Glutamatergic neuron (in vitro differentiated cells): Measurements from ENCODE around the gene NSD1. TPM values are rescaled to one million over a fixed set of nuclear protein-coding genes. Genes with fewer than 3 reads are reported as not detected.

Experiments
- DNase-seq: peaks from one replicate; pipeline ENCODE4 v3.0.0; 2022
- H3K27ac Mint-ChIP-seq: one replicate; pipeline ENCODE4 v1.8.0; 2020; ENCODE audit warnings: mild to moderate bottlenecking, mixed read lengths, inconsistent platforms; ENCODE audit not compliant: unreplicated experiment
- H3K27me3 Mint-ChIP-seq: one replicate; pipeline ENCODE4 v1.8.0; 2020; ENCODE audit warnings: mild to moderate bottlenecking, moderate library complexity, mixed read lengths, inconsistent platforms; ENCODE audit not compliant: unreplicated experiment
- H3K36me3 Mint-ChIP-seq: one replicate; pipeline ENCODE4 v1.8.0; 2020; ENCODE audit warnings: mild to moderate bottlenecking, mixed read lengths, inconsistent platforms; ENCODE audit not compliant: unreplicated experiment
- H3K4me1 Mint-ChIP-seq: one replicate; pipeline ENCODE4 v1.8.0; 2020; ENCODE audit warnings: mild to moderate bottlenecking, low read depth, mixed read lengths, inconsistent platforms; ENCODE audit not compliant: unreplicated experiment
- H3K4me3 Mint-ChIP-seq: one replicate; pipeline ENCODE4 v1.8.0; 2020; ENCODE audit warnings: mild to moderate bottlenecking, mixed read lengths, inconsistent platforms; ENCODE audit not compliant: unreplicated experiment
- H3K9me3 Mint-ChIP-seq: one replicate; pipeline ENCODE4 v1.8.0; 2020; ENCODE audit warnings: mild to moderate bottlenecking, moderate library complexity, mixed read lengths, inconsistent platforms; ENCODE audit not compliant: unreplicated experiment
- CTCF ChIP-seq: fragments of 200-600 bp; sonication (generic); IDR thresholded peaks from one replicate; pipeline ENCODE4 v1.5.0; 2021; ENCODE audit not compliant: partially characterized antibody, unreplicated experiment
- total RNA-seq: library from RNA; stranded (reverse); fragmentation: NEBNext Ultra II Directional; extraction: Animal tissue kit (Norgen Biotek cat#: 25700); gene quantifications from one replicate; pipeline ENCODE4 v1.2.1, GENCODE V29; 2021; ENCODE audit not compliant: unreplicated experiment

NSD1 gene
- total RNA-seq, 1 donor from 2014 or later: 151 TPM

DNA sequence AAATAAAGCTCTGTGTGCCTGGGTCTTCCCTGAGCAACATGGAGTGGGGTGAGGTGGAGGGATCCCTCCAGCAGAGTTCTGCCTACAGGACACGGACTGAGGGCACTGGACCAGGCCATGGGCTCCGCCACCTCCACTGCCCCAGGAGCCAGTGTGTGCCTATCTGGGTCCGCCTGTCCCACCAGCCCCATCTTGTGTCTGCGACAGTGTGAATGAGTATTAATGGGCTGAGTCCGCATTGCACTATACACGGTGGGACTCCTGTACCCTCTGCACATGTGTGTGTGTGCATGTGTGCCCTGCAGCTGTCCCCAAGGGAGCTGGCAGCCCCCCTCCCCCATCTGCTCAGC, 35.5 kb upstream of the NSD1 start:
- TF ChIP-seq CTCF: no peak
- H3K4me3 Mint-ChIP-seq: no peak overlapping the region
- H3K36me3 Mint-ChIP-seq: no peaks in the 10 kb centered on the region
- no peak for DNase-seq
- H3K9me3 Mint-ChIP-seq: peaks cover 3% of the 10 kb centered on the region
- peaks cover 13% of the 10 kb centered on the region for H3K4me1 Mint-ChIP-seq
- no peak overlapping the region for H3K27ac Mint-ChIP-seq
- H3K27me3 Mint-ChIP-seq: peaks cover 5% of the 10 kb centered on the region

- H3K9me3 Mint-ChIP-seq: peaks cover 4% of the 10 kb centered on the region
- TF ChIP-seq CTCF: no peak
- peaks cover 13% of the 10 kb centered on the region for H3K4me1 Mint-ChIP-seq
- peak overlapping the region; percentile 4 for H3K4me3 Mint-ChIP-seq
- DNase-seq: no peak
- no peaks in the 10 kb centered on the region for H3K36me3 Mint-ChIP-seq
- H3K27me3 Mint-ChIP-seq: peaks cover 5% of the 10 kb centered on the region
- peak overlapping the region; percentile 68 for H3K27ac Mint-ChIP-seq
These were observed 35.0 kb upstream of the NSD1 start for GRCh38 chr5:177098470-177099141.

GRCh38 chr5:177099422-177100093, 34.0 kb upstream of the NSD1 start:
- H3K27ac Mint-ChIP-seq: no peak overlapping the region
- peaks cover 5% of the 10 kb centered on the region for H3K27me3 Mint-ChIP-seq
- H3K4me1 Mint-ChIP-seq: peaks cover 10% of the 10 kb centered on the region
- peaks cover 4% of the 10 kb centered on the region for H3K9me3 Mint-ChIP-seq
- H3K36me3 Mint-ChIP-seq: no peaks in the 10 kb centered on the region
- DNase-seq: no peak
- TF ChIP-seq CTCF: no peak
- no peak overlapping the region for H3K4me3 Mint-ChIP-seq

DNA sequence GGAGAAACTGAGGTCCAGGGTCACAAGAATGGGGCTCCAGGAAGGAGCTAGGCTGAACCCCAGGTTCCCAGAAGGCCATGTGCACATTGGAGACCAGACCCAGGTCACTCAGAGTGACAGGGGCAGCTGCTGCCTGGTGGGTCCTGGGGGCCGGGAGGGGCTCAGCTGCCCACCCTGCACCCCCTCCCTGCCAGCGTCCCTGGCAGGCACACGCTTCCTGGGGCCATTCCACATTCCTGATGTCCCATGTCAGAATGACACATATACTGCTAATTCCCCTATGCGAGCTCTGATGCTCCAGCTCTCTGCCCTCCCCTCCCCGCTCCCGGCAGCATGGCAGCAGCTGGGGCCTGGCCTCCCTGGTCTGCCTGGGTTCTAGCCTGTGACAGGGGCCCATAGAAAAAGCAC, 32.9 kb upstream of the NSD1 start:
- peaks cover 3% of the 10 kb centered on the region for H3K27me3 Mint-ChIP-seq
- no peak for DNase-seq
- peaks cover 4% of the 10 kb centered on the region for H3K9me3 Mint-ChIP-seq
- H3K4me3 Mint-ChIP-seq: no peak overlapping the region
- H3K4me1 Mint-ChIP-seq: peaks cover 6% of the 10 kb centered on the region
- TF ChIP-seq CTCF: no peak
- no peaks in the 10 kb centered on the region for H3K36me3 Mint-ChIP-seq
- H3K27ac Mint-ChIP-seq: no peak overlapping the region
